ENCODE results near the gene FAM168A.

FAM168A gene

DNA sequence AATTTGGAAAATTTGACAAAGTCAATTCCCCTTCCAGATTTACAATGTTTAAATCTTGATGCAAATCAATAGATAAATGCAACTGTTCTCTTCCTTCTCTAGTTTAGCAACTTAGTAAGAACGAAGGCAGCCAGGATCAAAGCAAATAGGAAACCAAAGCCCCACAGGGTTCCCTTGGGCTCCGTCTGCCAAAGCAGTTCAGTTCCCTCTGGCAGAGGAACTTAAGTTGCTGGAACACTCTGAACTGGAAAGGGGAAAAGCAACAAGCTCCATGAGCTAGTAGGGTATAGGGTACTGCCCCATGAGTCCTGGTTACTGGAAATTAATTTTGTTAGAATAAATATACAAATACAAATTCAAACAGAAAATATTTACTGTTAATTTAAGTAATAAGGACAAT is 130.4 kb downstream of the FAM168A start:
- TF ChIP-seq, protein P1, sequence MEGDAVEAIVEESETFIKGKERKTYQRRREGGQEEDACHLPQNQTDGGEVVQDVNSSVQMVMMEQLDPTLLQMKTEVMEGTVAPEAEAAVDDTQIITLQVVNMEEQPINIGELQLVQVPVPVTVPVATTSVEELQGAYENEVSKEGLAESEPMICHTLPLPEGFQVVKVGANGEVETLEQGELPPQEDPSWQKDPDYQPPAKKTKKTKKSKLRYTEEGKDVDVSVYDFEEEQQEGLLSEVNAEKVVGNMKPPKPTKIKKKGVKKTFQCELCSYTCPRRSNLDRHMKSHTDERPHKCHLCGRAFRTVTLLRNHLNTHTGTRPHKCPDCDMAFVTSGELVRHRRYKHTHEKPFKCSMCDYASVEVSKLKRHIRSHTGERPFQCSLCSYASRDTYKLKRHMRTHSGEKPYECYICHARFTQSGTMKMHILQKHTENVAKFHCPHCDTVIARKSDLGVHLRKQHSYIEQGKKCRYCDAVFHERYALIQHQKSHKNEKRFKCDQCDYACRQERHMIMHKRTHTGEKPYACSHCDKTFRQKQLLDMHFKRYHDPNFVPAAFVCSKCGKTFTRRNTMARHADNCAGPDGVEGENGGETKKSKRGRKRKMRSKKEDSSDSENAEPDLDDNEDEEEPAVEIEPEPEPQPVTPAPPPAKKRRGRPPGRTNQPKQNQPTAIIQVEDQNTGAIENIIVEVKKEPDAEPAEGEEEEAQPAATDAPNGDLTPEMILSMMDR (IDR thresholded peaks at IDR 0.05; ENCODE audit: low read depth, low read length) = no peak

DNA sequence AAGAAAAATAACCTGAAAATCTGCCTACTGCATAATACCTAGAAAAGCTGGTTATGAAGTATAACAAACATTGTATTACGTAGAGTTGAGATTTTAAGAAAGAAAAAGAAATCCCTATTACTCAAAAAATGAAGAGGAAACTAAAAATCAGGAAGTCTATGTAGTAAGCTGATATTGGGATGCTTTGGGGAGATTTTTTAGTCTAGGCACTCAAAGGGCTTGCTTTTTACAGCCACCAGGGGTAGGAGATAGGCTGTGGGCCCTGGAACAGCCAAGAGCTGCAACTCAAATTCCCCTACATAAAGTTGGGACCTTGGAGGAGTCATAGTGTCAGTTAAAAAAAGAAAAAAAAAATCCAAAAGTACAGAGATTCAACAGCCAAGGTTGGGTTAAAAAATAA is 131.3 kb downstream of the FAM168A start:
- DNase-seq (ENCODE audit: low read depth in 2 of 2) = no peak
- H3K4me3 ChIP-seq (replicated peaks in 1 of 2; ENCODE audit: low read depth in 2 of 2, low read length in 2 of 2) = no peak overlapping the region
- TF ChIP-seq, protein P1 (IDR thresholded peaks at IDR 0.05; ENCODE audit: low read depth, low read length) = no peak

More for the DNA sequence above, 130.4 kb downstream of the FAM168A start:
- no peak for DNase-seq (ENCODE audit: low read depth in 2 of 2)
- no peak overlapping the region for H3K4me3 ChIP-seq (replicated peaks in 1 of 2; ENCODE audit: low read depth in 2 of 2, low read length in 2 of 2)

DNA sequence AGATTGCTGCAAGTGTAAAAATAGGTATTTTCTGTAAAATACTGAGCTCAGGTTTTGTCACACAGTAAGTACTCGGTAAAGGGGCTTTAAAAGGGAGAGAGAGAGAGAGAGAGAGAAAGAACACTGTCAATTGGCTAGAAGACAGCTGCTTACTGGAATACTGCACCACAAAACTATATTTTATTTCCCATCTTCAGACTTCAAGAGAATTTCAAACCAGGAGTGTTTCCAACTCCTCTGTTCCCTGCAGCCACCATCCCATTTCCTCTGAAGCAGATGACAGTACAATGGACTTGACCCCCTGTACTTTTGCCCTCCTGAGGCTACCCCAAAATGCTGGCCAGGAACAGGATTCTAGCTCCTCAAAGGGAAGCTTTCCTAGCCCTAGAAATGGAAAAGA is 132.0 kb downstream of the FAM168A start:
- TF ChIP-seq, protein P1 (IDR thresholded peaks at IDR 0.05; ENCODE audit: low read depth, low read length) = no peak
- no peak overlapping the region for H3K4me3 ChIP-seq (replicated peaks in 1 of 2; ENCODE audit: low read depth in 2 of 2, low read length in 2 of 2)
- no peak for DNase-seq (ENCODE audit: low read depth in 2 of 2)

DNA sequence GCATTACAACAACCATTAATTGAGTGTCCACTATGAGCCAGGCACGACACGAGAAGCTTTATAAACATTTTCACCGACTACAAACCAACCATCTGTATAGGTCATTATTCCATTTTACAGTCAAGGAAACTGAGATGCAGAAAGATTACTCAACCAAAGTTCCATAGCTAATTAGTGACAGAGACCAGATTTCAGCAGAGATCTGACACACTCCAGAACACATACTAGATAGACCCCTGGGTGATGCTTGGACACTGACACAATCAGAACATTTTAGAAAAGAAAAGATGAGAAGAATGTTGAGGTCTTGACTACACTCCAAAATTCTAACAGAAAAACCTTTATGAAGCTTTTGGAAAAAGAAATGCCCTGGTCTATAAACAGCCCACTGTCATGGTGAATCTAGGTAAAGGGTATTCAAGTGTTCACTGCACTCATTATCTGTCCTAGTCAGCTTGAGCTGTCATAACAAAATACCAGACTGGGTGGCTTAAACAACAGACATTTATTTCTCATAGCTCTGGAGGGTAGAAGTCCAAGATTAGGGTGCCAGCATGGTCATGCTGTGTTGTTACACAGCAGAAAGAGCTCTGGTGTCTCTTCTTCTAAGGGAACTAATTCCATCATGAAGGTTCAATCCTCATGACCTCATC is 132.8 kb downstream of the FAM168A start:
- peak in 1 of 2 donors; percentile 32 for DNase-seq (ENCODE audit: low read depth in 2 of 2)
- H3K4me3 ChIP-seq (replicated peaks in 1 of 2; ENCODE audit: low read depth in 2 of 2, low read length in 2 of 2) = no peak overlapping the region
- TF ChIP-seq, protein P1 (IDR thresholded peaks at IDR 0.05; ENCODE audit: low read depth, low read length) = no peak

DNA sequence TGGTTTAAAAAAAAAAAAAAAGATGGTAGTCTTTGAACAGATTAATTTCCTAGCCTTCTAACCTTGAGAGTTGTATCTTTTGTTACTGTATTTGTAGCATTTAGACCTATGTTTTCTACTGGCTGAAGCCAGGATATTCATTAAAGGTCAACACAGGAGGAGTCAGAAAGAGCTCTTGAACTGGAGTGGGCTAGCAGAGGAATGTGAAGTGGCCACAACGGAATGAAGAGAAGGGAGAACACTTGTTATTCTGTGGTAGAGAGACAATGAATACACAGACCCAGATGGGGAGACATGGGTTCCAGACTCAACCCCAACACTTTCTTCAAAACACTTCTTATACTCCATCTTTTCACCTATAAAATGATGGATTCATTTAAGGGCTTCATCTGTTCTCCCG is 133.6 kb downstream of the FAM168A start:
- DNase-seq (ENCODE audit: low read depth in 2 of 2) = no peak
- TF ChIP-seq, protein P1 (IDR thresholded peaks at IDR 0.05; ENCODE audit: low read depth, low read length) = no peak
- no peak overlapping the region for H3K4me3 ChIP-seq (replicated peaks in 1 of 2; ENCODE audit: low read depth in 2 of 2, low read length in 2 of 2)

DNA sequence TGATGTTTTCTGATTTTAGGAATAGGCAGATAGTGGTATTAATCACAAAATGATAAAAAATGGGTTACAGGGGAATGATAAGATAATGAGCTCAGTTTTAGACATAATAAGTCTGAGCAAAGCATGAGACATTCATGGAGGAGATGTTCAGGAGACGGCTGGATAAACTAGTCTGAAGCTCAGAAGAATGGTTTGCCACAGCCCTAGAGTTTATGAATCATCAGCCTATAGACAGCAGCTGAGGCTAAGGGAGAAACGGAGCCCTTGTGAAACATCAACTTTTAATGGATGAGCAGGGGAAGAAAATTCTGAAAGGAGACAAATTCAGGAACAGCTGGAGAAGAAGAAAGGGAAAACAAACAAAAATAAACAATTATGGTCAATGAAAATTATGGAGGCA is 134.6 kb downstream of the FAM168A start:
- no peak overlapping the region for H3K4me3 ChIP-seq (replicated peaks in 1 of 2; ENCODE audit: low read depth in 2 of 2, low read length in 2 of 2)
- peak; percentile 48 to 78 for DNase-seq (ENCODE audit: low read depth in 2 of 2)
- TF ChIP-seq, protein P1 (IDR thresholded peaks at IDR 0.05; ENCODE audit: low read depth, low read length) = no peak

DNA sequence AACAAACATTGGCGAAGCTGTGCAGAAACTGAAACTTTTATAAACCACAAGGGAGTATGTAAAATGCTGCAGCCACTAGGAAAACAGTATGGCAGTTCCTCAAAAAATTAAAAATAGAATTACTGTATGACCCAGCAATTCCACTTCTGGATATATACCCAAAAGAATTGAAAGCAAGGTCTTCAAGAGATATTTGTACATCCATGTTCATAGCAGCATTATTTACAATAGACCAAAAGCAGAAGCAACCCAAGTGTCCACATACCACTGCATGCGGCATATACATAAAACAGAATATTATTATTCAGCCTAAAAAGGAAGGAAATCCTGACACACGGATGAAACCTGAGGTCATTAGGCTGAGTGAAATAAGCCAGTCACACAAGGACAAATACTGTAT is 135.9 kb downstream of the FAM168A start:
- H3K4me3 ChIP-seq (replicated peaks in 1 of 2; ENCODE audit: low read depth in 2 of 2, low read length in 2 of 2) = no peak overlapping the region
- TF ChIP-seq, protein P1 (IDR thresholded peaks at IDR 0.05; ENCODE audit: low read depth, low read length) = no peak
- no peak for DNase-seq (ENCODE audit: low read depth in 2 of 2)
